DMS53 (cell line): ENCODE data around the gene VOPP1.
"Not testable (repeated sequence)": the region's sequence is repeated elsewhere in the genome, so short reads cannot be mapped to it uniquely, and the experiment has no call there.

Experiments
- DNase-seq: peaks from one replicate; lab custom pipeline; 2025; lab: John Stamatoyannopoulos, UW

The VOPP1 gene

DNA sequence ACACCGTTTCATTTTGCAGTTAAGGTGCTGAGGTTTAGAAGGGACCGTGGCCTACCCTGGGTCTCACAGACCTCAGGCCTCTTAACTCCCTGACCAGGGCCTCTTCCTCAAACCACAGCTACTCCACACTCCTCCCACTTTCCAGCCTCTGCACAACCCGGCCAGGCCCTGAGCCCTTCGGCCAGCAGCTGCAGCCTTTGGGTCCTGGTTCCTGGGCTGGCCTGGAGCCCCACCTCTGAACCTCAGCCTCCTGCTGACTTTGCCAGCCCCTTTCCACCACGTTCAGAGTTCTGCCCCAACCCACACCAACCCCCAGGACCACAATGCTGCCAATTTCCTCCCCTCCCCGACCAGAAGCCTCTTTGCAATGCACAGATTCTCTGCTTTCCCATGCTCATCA lies 84.1 kb downstream of the VOPP1 start:
- no peak for DNase-seq

GRCh38 chr7:55486991-55487390 lies 85.3 kb downstream of the VOPP1 start:
- no peak for DNase-seq

- no peak for DNase-seq
Measured at GRCh38 chr7:55486192-55486590, 86.1 kb downstream of the VOPP1 start.

GRCh38 chr7:55485501-55486191 lies 86.7 kb downstream of the VOPP1 start:
- no peak for DNase-seq

DNA sequence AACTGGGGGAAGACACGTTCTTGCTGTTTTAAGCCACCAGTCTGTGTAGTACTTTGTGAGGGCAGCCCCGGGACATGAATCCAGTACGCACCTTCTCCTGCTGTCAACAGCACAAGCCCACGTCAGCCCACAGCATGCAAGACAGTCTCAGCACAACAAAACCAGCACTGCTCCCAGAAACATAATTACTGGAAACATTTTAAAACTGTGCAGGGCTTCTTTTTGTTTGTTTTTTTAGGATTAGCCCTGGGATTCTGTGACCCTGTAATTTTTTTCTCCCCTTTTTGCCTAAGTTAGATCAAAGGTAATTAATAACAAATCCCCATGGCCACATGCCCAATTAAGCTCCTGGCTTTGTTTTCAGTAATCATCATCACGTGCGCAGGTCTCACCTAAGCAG lies 87.5 kb downstream of the VOPP1 start:
- no peak for DNase-seq

GRCh38 chr7:55484241-55484640 lies 88.1 kb downstream of the VOPP1 start:
- DNase-seq = no peak

DNA sequence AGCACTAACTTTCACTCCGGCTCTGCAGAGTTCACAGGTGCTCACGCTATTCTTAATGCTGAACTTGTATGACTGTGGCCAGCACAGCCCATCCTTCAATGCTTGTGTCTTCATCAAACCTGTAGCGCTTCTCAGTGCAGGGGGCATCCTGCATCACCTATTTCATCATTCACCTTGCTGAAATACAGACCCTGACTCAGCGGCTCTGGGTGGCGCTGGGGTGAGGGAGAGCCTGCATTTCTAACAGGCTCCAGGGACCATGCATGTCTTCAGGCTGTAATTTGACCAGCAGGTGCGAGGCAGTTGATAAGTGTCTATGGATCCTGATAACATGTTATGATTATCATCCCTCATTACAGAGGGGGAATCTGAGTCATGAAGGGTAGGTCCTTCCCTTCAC lies 89.3 kb downstream of the VOPP1 start:
- no peak for DNase-seq

DNA sequence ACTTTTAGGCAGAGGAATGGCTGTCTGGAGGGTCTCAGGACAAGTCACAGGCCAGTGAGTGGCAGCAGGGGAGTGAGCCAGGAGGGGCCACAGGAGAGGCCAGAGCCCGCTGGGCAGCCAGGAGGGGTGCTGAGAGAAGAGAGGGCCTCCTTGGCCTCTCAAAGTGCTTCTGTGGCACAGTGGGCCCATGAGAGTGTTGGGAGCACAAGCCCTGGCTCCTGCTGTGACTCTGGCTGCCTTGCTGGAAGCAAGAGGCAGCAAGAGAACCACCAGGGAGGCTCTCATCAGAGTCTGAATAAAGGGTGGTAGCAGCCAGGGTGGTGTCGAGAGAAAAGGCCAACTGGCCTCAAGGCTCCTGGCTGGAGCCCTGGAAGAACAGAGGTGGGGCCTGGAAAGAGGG lies 91.1 kb downstream of the VOPP1 start:
- no peak for DNase-seq

DNA sequence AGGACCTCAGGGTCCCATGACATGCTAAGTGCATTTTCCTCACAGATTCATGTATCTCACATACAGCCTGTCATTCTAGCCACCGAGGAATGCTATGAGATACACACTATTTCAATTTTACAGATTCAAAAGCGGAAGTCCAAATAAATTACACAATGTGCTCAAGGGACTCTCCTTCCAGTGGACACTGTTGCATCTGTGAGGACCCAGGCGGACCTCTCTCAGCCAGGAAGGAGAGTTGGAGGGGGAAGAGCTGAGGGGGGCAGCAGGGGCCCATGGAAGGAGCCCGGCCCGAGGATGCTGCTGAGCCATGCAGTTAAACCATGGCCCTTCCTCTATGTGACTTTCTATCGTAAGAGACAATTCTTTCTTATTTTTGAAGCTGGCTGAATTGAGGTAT lies 93.6 kb downstream of the VOPP1 start:
- DNase-seq = no peak

DNA sequence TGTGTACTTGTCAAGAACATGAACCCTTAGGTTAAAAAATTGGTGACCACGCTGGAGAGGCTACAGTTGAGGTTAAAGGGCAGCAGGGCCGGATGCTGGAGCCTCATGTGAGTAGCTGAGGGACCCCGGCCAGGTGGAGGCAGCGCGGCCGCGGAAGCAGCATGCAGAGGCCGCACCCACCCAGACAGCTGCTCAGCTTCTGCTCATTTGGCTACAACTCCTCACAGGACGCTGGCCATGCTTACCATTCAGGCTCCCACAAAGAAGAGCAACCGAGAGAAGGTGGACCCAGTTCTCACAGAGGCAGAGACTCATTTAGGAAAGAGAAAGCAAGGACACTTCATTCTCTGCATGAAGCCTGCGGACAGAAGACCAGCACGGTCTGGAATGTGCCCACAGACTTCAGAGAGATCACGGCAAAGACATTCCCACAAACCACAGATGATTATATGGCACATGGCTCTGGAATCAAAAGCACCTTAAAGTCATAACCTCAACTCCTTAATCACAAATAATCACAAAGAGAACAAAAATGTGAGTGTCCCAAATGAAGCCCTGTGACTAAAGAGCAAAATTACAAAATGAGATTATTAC lies 94.4 kb downstream of the VOPP1 start:
- no peak for DNase-seq

- no peak for DNase-seq
Measured at GRCh38 chr7:55476852-55477780, 95.2 kb downstream of the VOPP1 start.

DNA sequence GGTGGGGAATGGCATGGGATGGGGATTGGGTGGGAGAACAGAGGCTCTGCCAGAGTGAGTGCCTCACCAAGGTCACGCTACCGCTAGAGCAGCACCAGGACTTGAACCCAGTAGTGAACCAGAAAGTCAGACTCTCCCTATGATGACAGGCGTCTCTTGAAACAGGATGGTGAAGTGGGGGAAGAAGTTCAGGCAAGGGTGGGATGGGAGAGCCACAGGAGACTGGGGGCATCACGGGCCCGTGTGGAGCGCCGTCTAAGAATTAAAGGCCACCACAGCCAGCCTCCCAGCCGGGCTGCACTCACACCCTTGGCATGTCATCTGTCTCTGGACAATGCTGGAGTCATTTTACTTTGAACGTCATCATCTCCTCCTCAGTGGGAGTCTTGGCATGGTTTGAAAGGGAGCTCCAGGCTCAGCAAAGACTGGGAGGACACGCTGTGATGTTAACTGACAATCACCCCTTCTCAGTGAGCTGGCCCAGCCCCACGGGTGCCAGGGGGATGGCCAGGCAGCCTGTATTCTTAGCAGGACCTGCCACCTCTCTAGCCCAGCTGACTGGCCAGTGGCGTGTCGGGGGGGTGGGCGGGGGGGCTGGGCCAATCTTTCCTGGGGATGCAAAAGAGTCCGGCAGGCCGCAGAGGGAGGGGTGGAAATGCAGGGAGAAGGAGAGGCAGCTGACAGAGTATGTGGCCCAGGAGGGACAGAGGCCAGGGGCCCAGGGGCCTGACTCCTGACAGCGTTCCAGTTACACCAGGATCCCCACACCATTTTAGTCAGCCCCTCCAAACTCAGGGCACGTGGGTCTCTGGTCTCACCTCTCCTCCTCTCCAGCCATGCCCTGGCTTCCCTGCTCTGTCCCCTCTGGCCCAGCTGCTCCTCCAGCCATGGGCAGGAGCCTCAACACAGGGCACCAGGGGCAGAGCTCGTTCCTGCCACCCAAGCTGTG lies 96.2 kb downstream of the VOPP1 start:
- DNase-seq = no peak

- no peak for DNase-seq
Measured at GRCh38 chr7:55474944-55475854, 97.1 kb downstream of the VOPP1 start.

GRCh38 chr7:55473932-55474331 lies 98.4 kb downstream of the VOPP1 start:
- no peak for DNase-seq

- DNase-seq = no peak
Measured at GRCh38 chr7:55472928-55473725, 99.2 kb downstream of the VOPP1 start.

DNA sequence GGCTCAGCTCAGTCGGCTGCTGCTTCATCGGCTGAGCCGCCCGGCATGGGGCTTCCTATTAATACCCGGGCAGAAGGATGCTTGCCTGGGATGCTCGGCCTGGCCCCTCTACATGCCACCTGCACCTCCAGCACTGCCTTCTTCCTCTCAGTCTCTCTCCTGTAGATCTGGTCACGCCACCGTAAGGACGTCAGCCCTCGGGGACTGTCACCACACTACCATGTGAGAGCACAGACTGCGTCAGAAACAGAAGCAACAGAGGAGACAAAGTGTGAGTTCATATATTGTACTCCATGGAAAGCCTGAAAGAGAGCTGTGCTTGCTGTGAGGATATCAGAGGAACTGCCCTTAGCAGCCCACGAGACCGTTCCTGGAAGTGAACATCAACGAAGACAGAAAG lies 99.9 kb downstream of the VOPP1 start:
- not testable (repeated sequence) for DNase-seq

DNA sequence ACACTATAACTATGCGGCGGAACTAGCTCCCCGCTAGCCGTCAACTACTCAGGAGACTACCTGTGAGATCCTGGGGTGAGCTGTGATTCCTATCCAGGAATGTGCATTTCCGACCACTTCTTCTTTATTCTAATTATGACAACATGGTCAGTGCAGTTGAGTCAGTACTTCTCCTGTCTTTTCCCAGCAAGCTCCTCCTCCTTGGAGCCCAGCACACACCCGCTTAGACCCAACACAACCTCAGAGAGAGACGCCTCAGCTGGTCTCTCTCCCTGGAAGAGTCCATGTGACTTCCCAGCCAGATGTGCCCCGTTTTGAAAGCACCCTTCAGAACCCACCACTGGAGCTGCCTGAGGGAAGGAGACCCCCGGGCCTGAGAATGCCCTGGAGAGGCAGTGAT lies 100.7 kb downstream of the VOPP1 start:
- DNase-seq = not testable (repeated sequence)

- DNase-seq = no peak
Measured at GRCh38 chr7:55470261-55470660, 102.0 kb downstream of the VOPP1 start.

- no peak for DNase-seq
Measured at GRCh38 chr7:55469721-55470120, 102.6 kb downstream of the VOPP1 start.

GRCh38 chr7:55469271-55469681 lies 103.0 kb downstream of the VOPP1 start:
- DNase-seq = no peak
